GM18517 (cell line): Measurements from ENCODE around the gene CD5L.

Source experiments
- ATAC-seq: cut with Tn5 transposase; IDR thresholded peaks from one replicate; pipeline ENCODE4 v1.9.1; 2021; ENCODE audit warnings: mild to moderate bottlenecking, moderate library complexity; ENCODE audit not compliant: unreplicated experiment

CD5L gene

GRCh38 chr1:157819215-157819614, 22.4 kb downstream of the CD5L start:
- no peak for ATAC-seq

GRCh38 chr1:157813269-157813668, 28.3 kb downstream of the CD5L start:
- no peak for ATAC-seq

- peak; percentile 88 for ATAC-seq
Observed at GRCh38 chr1:157806431-157807149, 35.0 kb downstream of the CD5L start.

GRCh38 chr1:157803851-157804250, 37.8 kb downstream of the CD5L start:
- ATAC-seq: no peak

- no peak for ATAC-seq
Observed at GRCh38 chr1:157799996-157800395, 41.6 kb downstream of the CD5L start.

GRCh38 chr1:157798211-157798610, 43.4 kb downstream of the CD5L start:
- ATAC-seq: no peak

- ATAC-seq: no peak
Observed at GRCh38 chr1:157785248-157785647, 56.4 kb downstream of the CD5L start.

GRCh38 chr1:157784801-157785200, 56.8 kb downstream of the CD5L start:
- no peak for ATAC-seq

GRCh38 chr1:157782931-157783330, 58.7 kb downstream of the CD5L start:
- no peak for ATAC-seq

GRCh38 chr1:157781048-157781447, 60.6 kb downstream of the CD5L start:
- ATAC-seq: peak; percentile 64
